ENCODE data around the gene UNC5CL.

Gene UNC5CL

GRCh38 chr6:41002168-41002567 is 36.9 kb downstream of the UNC5CL start:
- DNase-seq (ENCODE audit: low spot score) = no peak

GRCh38 chr6:41000248-41000647 is 38.8 kb downstream of the UNC5CL start:
- no peak for DNase-seq (ENCODE audit: low spot score)

GRCh38 chr6:40999569-40999968 is 39.5 kb downstream of the UNC5CL start:
- peak; percentile 63 for DNase-seq (ENCODE audit: low spot score)

- DNase-seq (ENCODE audit: low spot score) = no peak
Measured at GRCh38 chr6:40998661-40999060, 40.4 kb downstream of the UNC5CL start.

GRCh38 chr6:40997234-40997957 is 41.6 kb downstream of the UNC5CL start:
- peak; percentile 38 for DNase-seq (ENCODE audit: low spot score)

GRCh38 chr6:40996591-40997233 is 42.3 kb downstream of the UNC5CL start:
- peak; percentile 23 for DNase-seq (ENCODE audit: low spot score)

GRCh38 chr6:40992746-40993145 is 46.3 kb downstream of the UNC5CL start:
- DNase-seq (ENCODE audit: low spot score) = no peak

GRCh38 chr6:40990301-40990700 is 48.7 kb downstream of the UNC5CL start:
- no peak for DNase-seq (ENCODE audit: low spot score)

- no peak for DNase-seq (ENCODE audit: low spot score)
Measured at GRCh38 chr6:40989204-40990169, 49.5 kb downstream of the UNC5CL start.

GRCh38 chr6:40988634-40989033 is 50.4 kb downstream of the UNC5CL start:
- no peak for DNase-seq (ENCODE audit: low spot score)

- DNase-seq (ENCODE audit: low spot score) = no peak
Measured at GRCh38 chr6:40986921-40987819, 51.9 kb downstream of the UNC5CL start.

- no peak for DNase-seq (ENCODE audit: low spot score)
Measured at GRCh38 chr6:40986364-40986763, 52.7 kb downstream of the UNC5CL start.

- no peak for DNase-seq (ENCODE audit: low spot score)
Measured at GRCh38 chr6:40983752-40984151, 55.3 kb downstream of the UNC5CL start.

- DNase-seq (ENCODE audit: low spot score) = no peak
Measured at GRCh38 chr6:40982917-40983316, 56.1 kb downstream of the UNC5CL start.

- no peak for DNase-seq (ENCODE audit: low spot score)
Measured at GRCh38 chr6:40978687-40979289, 60.2 kb downstream of the UNC5CL start.

GRCh38 chr6:40977695-40978094 is 61.3 kb downstream of the UNC5CL start:
- DNase-seq (ENCODE audit: low spot score) = no peak

GRCh38 chr6:40977085-40977484 is 61.9 kb downstream of the UNC5CL start:
- no peak for DNase-seq (ENCODE audit: low spot score)
